NCI-H1436 treated with DMSO at 0.1 percent for 48 hours (cell line): ENCODE measurements around the gene IWS1.
"Not testable (repeated sequence)": the region's sequence is repeated elsewhere in the genome, so short reads cannot be mapped to it uniquely, and the experiment has no call there.

Experiments
- DNase-seq: peaks from one replicate; lab custom pipeline; 2025; lab: John Stamatoyannopoulos, UW

IWS1 gene

DNA sequence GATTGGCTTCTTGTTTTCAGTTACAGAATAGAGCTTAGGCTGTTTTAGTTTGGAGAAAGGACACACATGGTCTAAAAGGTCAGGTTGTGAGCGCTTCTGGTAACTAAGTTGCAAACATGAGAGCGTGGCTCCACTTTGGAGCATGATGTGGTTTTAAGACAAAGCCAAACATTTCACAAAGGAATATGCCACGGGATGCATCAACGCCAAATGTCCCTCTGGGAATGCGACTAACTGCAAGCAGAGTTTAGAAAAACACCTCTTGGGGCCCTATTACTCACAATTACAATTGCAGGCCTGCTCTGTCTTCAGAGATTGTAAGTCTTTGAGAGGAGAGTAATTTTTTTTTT, 34.6 kb upstream of the IWS1 start:
- DNase-seq = no peak

DNA sequence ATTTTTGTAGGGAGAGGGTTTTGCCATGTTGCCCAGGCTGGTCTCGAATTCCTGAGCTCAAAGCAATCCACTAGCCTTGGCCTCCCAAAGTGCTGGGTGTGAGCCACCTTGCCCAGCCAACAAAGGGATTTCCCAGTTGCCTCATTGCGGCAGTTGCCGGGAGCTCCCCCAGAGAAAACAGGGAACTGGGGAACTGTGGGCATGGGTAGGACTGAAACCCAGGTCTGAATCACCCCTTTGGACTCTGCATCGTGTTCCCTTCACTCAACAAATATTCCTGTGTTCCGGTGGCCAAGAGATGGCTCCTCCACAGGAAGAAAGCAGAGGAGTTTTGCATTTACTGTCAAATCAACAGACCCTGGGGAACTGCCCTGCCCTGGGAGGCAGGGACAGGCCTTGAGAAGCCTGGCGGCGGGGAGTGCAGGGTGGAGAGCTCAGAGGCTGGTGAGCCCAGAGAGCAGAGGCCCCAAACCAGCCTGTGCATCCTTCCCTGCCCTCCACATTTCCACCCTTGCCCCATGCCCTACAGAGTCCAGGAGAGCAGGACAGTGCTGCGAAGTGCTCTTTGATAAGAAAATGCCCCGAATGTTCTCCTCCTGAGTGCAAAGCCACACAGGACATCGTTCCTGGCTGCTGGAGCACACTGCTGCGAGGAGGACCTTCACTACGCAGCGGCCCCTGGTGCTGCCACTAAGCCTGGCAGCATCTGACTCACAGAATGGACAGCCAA, 34.1 kb upstream of the IWS1 start:
- no peak for DNase-seq

DNA sequence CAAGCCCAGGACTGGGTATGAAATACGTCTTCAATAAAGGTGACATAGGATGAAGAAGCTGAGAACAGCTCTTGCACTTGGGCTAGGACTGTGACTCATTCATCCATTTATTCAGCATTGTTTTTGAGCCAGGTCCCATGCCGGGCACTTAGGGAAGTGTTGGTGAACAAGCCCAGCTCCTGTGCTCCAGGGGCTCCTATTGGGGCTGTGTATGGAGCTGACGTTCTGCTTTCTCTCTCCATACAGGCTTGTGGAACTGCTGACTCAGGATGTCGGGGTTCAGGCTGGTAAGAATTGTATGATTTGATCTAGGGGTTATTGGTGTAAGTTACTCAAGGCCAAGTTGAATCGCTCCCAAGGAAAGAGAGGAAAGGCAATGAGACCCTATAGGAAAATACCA, 33.2 kb upstream of the IWS1 start:
- no peak for DNase-seq

DNA sequence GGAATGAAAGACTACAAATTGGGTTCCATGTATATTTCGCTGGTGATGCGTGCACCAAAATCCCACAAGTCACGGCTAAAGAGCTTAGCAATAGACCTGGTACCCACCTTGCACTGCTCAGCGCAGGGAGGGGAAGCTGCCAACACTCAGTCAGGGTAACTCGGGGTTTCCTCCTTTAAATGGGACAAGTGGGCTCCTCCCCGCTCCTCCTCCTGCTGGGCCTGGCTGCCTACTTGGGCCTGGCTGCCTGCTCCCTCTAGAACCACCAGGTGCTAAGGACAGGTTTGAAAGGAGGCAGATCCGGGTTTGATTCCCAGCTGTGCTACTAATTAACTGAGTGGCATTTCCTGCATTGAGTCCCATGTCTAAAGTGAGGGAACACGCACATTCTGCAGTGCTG, 32.6 kb upstream of the IWS1 start:
- DNase-seq = no peak

DNA sequence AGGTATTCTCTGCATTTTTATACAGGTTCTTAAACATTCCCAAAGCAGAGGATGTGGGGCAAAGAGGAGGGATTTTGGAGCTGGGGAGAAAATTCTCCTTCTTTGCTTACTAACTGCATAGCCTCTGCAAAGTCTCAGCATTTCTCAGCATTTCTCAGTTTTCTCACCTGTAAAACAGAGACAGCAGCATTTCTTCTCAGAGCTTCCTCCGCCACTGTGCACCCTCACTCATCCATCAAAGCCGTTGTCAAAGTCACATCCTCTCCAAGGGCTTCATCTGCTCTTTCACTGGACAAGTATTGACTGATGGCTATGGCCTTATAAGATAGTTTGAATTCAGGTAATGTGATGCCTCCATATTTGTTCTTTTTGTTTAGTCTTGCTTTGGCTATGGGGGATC, 26.6 kb upstream of the IWS1 start:
- no peak for DNase-seq

DNA sequence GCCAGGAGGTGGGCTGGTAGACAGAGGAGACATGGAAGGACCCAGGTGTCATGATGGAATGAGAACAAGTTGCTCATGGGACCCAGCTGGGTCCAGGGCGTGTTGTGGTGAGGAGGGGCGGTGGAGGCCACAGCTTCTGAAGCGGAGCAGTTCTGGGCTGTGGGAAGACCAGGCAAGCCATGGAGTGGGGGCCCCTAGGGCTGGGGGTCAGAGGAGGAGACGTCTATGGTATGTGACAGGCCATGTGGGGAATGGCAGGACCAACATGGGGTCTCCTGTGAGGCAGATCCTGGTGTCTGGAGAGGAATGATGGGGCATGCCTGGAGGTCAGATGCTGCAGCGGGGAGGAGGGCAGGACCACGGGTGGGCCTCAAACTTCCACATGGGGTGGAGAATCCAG, 26.0 kb upstream of the IWS1 start:
- DNase-seq = no peak

DNA sequence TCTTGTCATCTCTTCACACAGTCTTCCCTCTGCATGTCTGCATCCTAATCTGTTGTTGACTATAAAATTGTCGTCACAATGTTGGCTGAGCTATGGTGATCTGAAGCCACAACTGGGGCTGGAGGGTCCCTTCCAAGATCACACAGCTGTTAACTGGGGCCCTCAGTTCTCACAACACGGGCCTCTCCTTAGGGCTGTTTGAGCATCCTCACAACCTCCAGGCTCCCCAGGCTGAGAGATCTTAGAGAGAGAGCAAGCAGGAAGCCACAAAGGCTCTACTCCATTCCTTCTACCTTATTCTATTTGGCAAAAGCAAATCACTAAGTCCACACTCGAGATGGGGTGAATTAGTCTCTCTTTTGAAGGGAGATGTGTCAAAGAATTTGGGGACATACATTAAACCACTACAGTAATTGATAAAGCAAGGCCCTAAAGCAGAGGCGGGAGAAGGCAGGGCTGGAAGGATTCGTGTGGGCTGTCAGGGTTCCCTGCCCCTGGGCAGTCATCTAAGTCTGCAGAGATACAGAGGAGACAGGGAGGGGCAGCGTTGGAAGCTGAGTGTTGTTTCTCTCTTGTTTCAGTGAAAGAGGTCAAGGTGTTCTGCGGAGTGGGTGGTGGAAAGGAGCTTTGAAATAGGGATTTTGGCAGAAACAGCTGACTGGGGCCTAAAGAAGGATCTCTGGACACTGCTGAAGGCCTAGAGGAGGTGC, 25.1 kb upstream of the IWS1 start:
- DNase-seq = no peak

DNA sequence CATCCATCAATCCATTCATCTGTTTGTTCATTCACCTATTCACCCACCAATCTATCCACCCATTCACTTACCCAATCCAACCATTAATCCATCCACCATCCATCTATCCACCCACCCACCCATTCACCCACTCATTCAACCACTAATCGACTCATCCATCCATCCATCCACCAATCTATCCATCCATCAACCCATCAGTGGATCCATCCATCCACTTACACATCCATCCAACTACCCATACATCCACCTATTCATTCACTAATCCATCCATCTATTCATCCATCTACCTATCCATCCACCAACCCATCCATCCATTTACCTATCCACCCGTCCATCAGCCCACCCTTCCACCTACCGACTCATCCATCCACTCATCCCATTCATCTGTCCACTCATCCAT, 20.5 kb upstream of the IWS1 start:
- no peak for DNase-seq

DNA sequence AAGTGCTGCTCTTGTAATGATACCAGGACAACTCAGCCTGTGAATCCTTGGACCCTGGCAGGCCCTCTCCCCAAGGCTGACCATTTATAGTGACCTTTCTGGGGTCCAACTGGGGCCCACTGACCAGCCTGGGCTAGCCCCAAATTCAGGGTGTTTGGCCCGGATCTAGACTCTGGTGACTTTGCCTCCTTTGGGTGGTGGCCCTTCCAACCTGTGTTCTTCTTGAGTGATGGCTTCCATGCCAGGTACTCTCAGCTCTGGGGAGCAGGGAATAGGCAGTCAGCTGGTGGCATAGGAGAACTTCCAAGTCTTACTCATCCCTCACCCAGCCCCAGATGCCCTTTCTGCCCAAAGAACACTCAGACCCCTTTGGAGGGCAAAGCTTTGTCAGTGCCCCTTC, 19.5 kb upstream of the IWS1 start:
- DNase-seq = no peak

DNA sequence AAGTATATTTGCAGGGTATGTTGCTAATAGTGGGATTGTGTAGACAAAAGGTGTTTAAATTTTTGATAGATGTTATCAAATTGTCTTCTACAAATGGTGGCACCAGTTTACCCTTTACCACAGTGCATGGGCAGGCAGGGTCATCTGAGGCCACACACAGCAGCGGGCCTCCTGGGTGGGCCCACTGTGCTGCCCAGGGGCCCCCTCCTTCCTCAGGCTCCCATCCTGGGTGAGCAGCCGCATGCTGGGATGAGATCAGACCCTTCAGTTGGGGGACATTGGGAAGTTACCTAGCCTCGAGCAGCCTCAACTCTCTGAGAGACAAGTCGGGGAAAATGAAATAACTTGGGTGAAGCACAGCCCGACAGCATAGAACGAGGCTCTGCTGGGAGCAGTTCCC, 18.9 kb upstream of the IWS1 start:
- DNase-seq = no peak

DNA sequence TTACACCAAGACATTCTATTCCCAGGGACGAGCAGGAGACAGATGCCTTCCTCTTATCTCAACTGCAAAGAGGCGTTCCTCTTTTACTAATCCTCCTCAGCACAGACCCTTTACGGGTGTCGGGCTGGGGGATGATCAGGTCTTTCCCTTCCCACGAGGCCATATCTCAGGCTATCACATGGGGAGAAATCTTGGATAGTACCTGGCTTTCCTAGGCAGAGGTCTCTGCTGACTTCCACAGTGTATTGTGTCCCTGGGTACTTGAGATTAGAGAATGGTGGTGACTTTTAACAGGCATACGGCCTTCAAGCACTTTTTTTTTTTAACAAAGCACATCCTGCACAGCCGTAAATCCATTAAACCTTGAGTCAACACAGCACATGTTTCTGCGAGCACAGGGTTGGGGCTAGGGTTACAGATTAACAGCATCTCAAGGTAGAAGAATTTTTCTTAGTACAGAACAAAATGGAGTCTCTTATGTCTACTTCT, 16.8 kb upstream of the IWS1 start:
- not testable (repeated sequence) for DNase-seq

DNA sequence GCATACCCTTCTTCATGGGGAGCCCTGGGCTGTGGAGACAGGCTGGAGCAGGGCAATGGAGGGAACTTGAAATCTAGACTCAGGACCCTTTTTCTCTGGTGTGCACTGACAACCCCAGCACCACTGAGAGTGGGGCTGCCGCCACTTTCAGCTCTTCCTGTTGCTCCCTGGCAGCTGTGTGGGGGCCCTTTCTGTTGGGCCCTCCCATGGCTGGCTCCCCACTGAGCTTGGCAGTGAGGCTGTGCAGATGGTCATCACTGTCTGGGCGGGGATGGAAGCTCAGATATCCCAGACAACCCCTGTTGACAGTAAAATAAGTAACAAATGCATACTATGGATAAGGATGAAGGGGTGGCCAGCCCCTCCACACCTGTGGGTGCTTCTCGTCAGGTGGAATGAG, 15.9 kb upstream of the IWS1 start:
- DNase-seq = no peak

DNA sequence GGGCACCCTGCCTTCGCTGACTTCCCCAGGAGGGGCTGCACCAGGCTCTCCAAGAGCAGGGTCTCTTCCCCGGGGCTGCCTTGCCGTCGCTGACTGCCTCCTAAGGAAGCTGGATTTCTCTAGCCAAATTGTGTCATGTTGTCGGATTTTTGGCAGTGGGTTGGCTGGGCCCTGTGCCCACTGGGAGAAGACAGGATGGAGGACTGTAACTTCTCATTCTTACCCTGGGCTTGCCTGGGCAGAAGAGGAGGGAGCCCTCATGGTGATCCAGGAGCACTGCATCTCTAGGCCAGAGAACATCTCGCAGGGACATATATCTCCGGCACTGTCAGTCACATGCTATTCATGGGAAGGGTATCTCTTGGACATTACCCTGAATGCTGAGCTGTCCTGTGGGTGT, 15.5 kb upstream of the IWS1 start:
- no peak for DNase-seq

DNA sequence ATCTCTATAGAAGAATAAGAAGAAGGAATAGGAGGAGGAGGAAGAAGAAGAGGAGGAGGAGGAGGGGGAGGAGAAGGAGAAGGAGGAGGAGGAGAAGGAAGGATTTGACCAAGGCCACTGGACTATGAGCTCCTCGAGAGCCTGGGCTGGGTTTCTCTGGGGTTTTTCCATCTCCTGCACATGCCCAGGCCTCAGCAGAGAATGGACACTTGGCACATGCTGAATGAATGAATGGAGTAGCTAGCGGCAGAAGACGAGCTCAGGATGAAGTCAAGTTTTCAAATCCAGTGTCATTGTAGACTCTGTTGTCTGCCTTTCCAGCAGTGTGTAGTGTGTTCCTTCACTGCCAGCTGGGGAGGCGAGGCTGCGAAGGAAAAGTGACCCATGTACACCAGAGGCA, 11.4 kb upstream of the IWS1 start:
- no peak for DNase-seq

DNA sequence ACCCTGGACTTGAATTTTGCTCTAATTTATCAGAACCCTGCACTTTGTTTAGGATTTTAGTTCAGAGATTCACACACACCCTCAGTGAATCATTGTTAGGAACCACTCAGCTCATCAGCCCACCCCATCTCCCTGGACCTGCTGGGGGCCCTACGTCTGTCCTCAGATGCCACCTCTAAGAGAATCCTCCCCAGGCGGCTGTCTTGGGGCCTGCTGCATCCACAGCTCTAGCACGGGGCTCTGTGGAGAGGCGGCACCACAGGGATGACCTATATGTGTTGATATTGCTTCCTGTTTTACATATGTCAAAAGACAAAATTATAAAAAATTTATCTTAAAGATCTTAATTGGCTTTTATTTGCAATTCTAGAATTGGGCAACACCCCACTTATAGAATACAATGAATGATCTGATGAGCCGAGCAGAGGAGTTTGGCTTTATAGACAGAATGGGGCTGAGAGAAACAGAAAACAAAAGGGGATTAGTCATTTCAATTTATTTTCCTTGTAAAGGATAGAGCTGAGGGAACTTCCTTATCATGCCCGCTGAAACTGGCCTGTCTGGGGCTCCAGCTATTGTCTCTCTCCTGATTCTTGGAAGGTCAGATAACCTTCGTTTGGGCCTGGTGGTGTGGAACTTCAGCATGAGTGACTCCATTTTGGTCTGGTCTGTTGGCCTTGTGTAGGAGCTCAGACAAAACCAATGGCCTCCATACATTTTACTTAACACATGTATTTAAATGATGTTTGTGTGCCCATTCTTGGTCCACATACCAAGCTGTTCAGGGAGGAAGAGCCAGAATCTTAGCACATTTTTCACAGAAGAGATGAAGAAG, 10.6 kb upstream of the IWS1 start:
- no peak for DNase-seq

DNA sequence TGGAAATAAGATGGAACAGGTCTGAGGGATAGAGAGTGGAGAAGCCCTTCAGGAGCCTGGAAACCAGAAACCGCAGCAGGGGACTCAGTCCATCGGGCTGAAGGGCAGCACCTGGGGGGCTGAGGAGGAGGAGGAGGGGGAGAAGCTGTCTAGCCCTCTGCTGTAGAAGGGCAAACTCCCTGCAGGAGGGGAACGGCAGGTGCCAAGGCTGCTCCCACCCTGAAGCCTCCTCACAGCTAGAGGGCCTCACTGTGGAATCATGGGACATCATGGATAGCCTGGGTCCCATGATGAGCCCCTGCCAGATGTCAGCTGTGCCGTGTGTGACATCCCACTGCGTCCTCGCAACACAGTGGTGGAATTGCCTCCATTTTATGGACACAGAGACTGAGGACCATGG, 9.6 kb upstream of the IWS1 start:
- no peak for DNase-seq

DNA sequence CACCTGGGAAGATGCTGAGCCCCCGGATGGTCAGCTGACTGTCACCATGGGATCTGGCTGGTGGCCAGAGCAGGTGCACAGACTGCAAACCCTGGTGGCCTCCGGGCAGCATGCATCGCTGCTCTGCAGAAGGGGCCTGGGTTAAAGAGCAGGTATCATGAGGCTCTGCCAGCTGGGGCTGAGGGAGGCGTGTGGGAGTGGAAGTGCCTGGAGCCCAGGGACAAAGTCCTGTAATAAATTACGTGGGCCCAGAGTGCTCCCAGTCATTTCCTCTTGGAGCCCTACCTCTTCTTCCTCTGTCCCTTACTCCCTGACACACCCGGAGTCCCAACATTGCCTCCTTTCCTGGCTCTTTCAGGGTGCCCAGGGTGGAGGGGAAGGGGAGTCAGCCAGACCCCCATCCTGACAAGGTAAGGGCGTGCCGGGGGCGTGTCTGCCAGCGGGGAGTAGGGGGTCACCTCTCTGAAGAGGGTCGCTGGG, 9.2 kb upstream of the IWS1 start, which contains the start of gene MYO7B:
TSS of gene MYO7B (plus strand) at position 262 of the 480 bp plus-strand sequence. CDS start 24,040 bp downstream, outside the sequence.
- DNase-seq = no peak

DNA sequence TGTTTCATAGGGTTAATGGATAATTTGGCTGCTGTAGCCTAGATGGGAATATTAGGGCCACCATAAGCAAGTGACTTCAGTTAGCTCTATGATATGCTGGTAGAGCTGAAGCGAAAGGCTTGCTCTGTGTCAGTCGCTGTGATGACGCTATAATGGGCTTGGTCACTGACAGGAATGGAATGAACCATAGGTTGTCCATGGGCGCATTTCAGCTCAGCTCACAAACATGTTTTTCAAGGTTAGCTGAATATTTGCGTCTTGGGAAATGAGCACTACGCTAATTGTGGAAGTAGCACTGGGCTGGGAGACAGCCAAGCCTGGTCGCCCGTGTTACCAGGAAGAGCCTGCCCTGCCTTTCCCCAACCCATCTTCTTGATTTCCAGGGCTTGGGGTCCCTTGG, 6.0 kb upstream of the IWS1 start:
- DNase-seq = no peak

DNA sequence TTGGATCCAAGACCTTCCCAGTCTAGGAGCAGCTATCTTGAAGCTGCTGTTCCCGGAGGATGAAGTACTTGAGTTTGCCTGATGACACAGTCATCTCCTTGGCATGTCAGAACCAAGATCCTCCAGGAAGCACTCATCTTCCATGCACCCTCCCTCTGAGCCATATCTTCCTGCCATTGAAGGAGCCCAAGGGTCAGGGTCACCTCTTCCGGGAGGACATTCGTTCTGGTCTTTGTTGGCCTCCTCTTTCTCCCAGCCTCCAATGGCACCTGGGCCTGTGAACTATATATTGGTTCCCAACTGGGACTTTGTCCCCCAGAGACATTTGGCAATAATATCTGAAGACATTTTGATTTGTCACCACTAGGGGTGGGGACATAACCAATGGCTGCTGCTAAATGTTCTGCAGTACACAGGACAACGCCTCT, 4.9 kb upstream of the IWS1 start:
- DNase-seq = no peak

DNA sequence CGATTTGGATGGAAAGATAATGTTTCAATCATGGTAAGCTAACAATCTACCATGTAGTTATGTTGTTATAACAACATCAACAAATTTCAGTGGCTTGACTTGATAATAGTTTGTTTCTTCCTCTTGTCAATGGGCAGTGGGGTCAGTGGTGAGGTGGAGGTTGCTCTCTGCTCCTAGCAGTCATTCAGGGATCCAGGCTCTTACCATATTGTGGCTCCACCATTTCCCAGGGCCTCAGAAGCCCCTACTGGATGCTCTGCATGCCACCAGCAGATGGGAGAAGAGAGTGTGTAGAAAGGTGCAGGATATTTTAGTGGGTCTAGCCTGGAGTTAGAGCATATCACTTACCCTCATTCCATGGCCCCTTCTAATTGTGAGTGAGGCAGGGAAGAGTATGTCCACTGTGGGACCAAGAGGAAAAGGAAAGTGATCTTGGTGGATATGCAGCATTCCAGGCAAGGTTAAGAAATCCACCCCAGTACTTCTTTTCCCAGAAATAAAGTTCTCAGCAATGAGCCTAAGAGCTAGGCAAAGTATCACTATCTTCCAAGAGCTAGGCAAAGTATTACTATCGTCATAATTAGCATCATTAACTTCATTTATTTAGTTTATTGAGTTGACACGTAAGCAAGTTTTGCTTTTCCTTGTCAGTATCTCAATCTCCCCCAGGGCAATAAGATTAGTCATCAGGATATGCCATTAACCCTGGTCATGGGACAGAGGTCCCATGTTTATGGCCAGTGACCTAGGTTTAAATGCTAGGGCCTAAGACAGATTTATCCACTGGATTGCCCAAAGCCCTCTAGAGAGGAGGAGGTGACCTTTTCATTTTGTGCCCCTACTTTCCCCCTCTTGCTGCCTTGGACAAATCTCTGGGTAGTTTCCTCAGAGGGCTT, 4.2 kb upstream of the IWS1 start:
- DNase-seq = no peak

DNA sequence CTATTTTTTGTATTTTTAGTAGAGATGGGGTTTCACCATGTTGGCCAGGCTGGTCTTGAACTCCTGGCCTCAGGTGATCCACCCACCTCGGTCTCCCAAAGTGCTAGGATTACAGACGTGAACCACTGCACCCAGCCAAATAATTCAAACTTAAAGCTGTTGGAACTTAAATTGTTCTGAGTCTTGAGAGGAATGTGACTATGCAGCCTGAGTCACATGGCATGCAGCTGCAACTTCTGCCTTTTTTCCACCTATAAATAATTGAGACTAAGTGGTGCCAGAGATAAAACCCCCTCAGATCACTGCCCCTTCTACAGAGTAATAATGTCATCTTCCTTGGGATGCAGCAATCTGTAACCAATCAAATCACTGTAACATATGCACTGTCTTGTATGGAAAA, 3.1 kb upstream of the IWS1 start:
- DNase-seq = not testable (repeated sequence)

DNA sequence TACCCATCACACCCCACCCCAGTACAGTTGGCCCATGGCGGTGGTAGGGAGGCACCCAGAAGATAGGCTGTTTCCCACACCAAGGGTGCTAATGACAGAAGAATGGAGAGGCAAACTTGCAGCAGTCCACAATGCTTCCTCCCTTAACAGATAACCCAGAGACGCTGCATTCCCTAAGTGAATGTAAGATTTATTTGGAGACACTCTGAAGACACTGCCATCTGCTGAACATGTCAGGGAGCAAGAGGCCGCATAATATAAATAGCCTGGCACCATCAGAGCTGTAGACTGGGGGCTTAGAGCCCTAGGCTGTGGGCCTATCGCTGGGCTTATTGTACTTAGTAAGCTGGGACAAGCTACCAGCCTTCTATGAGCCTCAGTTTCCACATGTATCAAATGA, 2.2 kb upstream of the IWS1 start:
- DNase-seq = no peak
